Measurements from ENCODE around the gene CHRNA4. TPM values are rescaled to one million over a fixed set of nuclear protein-coding genes. Genes with fewer than 3 reads are reported as not detected.

Gene CHRNA4
- total RNA-seq, 4 donors from 2014 or later = not detected

GRCh38 chr20:63311186-63311832 lies 49.8 kb downstream of the CHRNA4 start:
- no peak for DNase-seq
- H3K4me1 ChIP-seq = no peaks in the 10 kb centered on the region
- H3K36me3 ChIP-seq = no peaks in the 10 kb centered on the region
- H3K4me3 ChIP-seq = no peak overlapping the region
- no peak overlapping the region for H3K27ac ChIP-seq
- no peaks in the 10 kb centered on the region for H3K9me3 ChIP-seq
- TF ChIP-seq POLR2A (IDR thresholded peaks at IDR 0.05) (no peak), CTCF (IDR thresholded peaks at IDR 0.05) (no peak)
- no peaks in the 10 kb centered on the region for H3K27me3 ChIP-seq

- Histone ChIP-seq H3K9me3 (no peaks in the 10 kb centered on the region), H3K4me1 (no peaks in the 10 kb centered on the region), H3K27me3 (no peaks in the 10 kb centered on the region), H3K36me3 (no peaks in the 10 kb centered on the region), H3K27ac (no peak overlapping the region), H3K4me3 (no peak overlapping the region)
- TF ChIP-seq CTCF (IDR thresholded peaks at IDR 0.05) (no peak), POLR2A (IDR thresholded peaks at IDR 0.05) (no peak)
- no peak for DNase-seq
Observed at GRCh38 chr20:63310265-63310991, 50.7 kb downstream of the CHRNA4 start.

GRCh38 chr20:63309261-63310071 lies 51.7 kb downstream of the CHRNA4 start:
- no peaks in the 10 kb centered on the region for H3K4me1 ChIP-seq
- H3K4me3 ChIP-seq = no peak overlapping the region
- no peak overlapping the region for H3K27ac ChIP-seq
- no peaks in the 10 kb centered on the region for H3K27me3 ChIP-seq
- H3K9me3 ChIP-seq = no peaks in the 10 kb centered on the region
- no peaks in the 10 kb centered on the region for H3K36me3 ChIP-seq
- DNase-seq = no peak
- TF ChIP-seq POLR2A (IDR thresholded peaks at IDR 0.05) = no peak
- peak; percentile 31 to 63 (median 57) for TF ChIP-seq CTCF (IDR thresholded peaks at IDR 0.05)

GRCh38 chr20:63308218-63308911 lies 52.8 kb downstream of the CHRNA4 start:
- no peaks in the 10 kb centered on the region for H3K27me3 ChIP-seq

More at GRCh38 chr20:63308218-63308911, 52.8 kb downstream of the CHRNA4 start:
- no peak for DNase-seq
- Histone ChIP-seq H3K9me3 (no peaks in the 10 kb centered on the region), H3K4me3 (no peak overlapping the region), H3K27ac (no peak overlapping the region), H3K4me1 (no peaks in the 10 kb centered on the region), H3K36me3 (no peaks in the 10 kb centered on the region)
- no peak for TF ChIP-seq POLR2A (IDR thresholded peaks at IDR 0.05)
- no peak for TF ChIP-seq CTCF (IDR thresholded peaks at IDR 0.05)
